Right kidney (tissue), 1 donor: ENCODE data around the gene GASK1A.

ENCODE experiments used
- DNase-seq: peaks from one replicate; pipeline ENCODE4 v3.0.0-alpha.2; 2016

The GASK1A gene

GRCh38 chr3:42982645-42983412 lies 3.7 kb downstream of the GASK1A start:
- DNase-seq, result no peak

- no peak for DNase-seq
Measured at GRCh38 chr3:42983927-42984326, 4.8 kb downstream of the GASK1A start.

- no peak for DNase-seq
Measured at GRCh38 chr3:42984701-42985100, 5.6 kb downstream of the GASK1A start.

GRCh38 chr3:42988097-42988496 lies 9.0 kb downstream of the GASK1A start:
- DNase-seq, result no peak

- DNase-seq, result no peak
Measured at GRCh38 chr3:42988566-42988965, 9.5 kb downstream of the GASK1A start.

- DNase-seq, result no peak
Measured at GRCh38 chr3:42991341-42992315, 12.5 kb downstream of the GASK1A start.

GRCh38 chr3:42994595-42994994 lies 15.5 kb downstream of the GASK1A start:
- no peak for DNase-seq

- no peak for DNase-seq
Measured at GRCh38 chr3:42996021-42996420, 16.9 kb downstream of the GASK1A start.

- DNase-seq, result no peak
Measured at GRCh38 chr3:42996633-42997075, 17.5 kb downstream of the GASK1A start.

GRCh38 chr3:42999212-42999611 lies 20.1 kb downstream of the GASK1A start:
- DNase-seq, result no peak

- no peak for DNase-seq
Measured at GRCh38 chr3:42999632-43000031, 20.5 kb downstream of the GASK1A start.

GRCh38 chr3:43000387-43000786 lies 21.3 kb downstream of the GASK1A start:
- DNase-seq, result no peak

GRCh38 chr3:43001094-43001553 lies 22.0 kb downstream of the GASK1A start:
- peak; percentile 18 for DNase-seq

- peak; percentile 10 for DNase-seq
Measured at GRCh38 chr3:43001556-43002121, 22.5 kb downstream of the GASK1A start.

- DNase-seq, result no peak
Measured at GRCh38 chr3:43004282-43004681, 25.2 kb downstream of the GASK1A start.

- DNase-seq, result no peak
Measured at GRCh38 chr3:43005253-43005652, 26.1 kb downstream of the GASK1A start.

- no peak for DNase-seq
Measured at GRCh38 chr3:43005981-43006380, 26.9 kb downstream of the GASK1A start.

- no peak for DNase-seq
Measured at GRCh38 chr3:43006825-43007224, 27.7 kb downstream of the GASK1A start.

- no peak for DNase-seq
Measured at GRCh38 chr3:43009547-43009946, 30.4 kb downstream of the GASK1A start.

GRCh38 chr3:43010638-43011037 lies 31.5 kb downstream of the GASK1A start:
- DNase-seq, result no peak

- DNase-seq, result no peak
Measured at GRCh38 chr3:43011638-43012037, 32.5 kb downstream of the GASK1A start.

- DNase-seq, result no peak
Measured at GRCh38 chr3:43012174-43012573, 33.1 kb downstream of the GASK1A start.

GRCh38 chr3:43013256-43013655 lies 34.1 kb downstream of the GASK1A start:
- no peak for DNase-seq
